ENCODE data around the gene MSL3B.

DNA sequence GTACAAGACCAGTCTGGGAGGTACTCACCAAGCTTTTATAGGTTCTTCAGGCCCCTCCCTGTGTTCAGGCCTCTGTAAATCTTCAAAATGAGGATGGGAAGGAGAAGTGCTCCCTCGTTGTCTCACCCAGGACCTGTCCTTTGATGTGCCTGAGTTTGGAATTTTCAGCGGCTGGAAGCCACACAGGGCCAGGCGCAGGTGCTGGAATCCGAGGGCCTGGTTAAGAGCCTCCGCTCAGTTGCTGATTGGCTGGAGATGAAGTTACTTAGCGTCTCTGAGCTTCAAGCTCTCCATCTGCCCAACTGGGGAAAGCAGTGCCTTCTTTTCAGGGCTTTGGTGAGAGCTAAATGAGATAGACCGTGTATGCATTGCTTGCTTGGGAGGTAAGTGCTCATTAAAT, 43.8 kb downstream of the MSL3B start:
- no peak for TF ChIP-seq ISL1 (CRISPR knock-in tag; IDR thresholded peaks at IDR 0.05)
- TF ChIP-seq ZNF565 (CRISPR knock-in tag; conservative IDR thresholded peaks at IDR 0.05; ENCODE audit: low read depth), result no peak
- TF ChIP-seq, protein P1, sequence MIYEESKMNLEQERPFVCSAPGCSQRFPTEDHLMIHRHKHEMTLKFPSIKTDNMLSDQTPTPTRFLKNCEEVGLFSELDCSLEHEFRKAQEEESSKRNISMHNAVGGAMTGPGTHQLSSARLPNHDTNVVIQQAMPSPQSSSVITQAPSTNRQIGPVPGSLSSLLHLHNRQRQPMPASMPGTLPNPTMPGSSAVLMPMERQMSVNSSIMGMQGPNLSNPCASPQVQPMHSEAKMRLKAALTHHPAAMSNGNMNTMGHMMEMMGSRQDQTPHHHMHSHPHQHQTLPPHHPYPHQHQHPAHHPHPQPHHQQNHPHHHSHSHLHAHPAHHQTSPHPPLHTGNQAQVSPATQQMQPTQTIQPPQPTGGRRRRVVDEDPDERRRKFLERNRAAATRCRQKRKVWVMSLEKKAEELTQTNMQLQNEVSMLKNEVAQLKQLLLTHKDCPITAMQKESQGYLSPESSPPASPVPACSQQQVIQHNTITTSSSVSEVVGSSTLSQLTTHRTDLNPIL (CRISPR knock-in tag; IDR thresholded peaks at IDR 0.05; ENCODE audit: low read depth), result no peak
- TF ChIP-seq SNAI2 (CRISPR knock-in tag; IDR thresholded peaks at IDR 0.05), result no peak
- no peak for TF ChIP-seq ZFP3 (CRISPR knock-in tag; IDR thresholded peaks at IDR 0.05)
- TF ChIP-seq, protein P2, sequence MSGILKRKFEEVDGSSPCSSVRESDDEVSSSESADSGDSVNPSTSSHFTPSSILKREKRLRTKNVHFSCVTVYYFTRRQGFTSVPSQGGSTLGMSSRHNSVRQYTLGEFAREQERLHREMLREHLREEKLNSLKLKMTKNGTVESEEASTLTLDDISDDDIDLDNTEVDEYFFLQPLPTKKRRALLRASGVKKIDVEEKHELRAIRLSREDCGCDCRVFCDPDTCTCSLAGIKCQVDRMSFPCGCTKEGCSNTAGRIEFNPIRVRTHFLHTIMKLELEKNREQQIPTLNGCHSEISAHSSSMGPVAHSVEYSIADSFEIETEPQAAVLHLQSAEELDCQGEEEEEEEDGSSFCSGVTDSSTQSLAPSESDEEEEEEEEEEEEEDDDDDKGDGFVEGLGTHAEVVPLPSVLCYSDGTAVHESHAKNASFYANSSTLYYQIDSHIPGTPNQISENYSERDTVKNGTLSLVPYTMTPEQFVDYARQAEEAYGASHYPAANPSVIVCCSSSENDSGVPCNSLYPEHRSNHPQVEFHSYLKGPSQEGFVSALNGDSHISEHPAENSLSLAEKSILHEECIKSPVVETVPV (CRISPR knock-in tag; IDR thresholded peaks at IDR 0.05), result no peak
- TF ChIP-seq OSR1 (CRISPR knock-in tag; IDR thresholded peaks at IDR 0.05), result no peak
- TF ChIP-seq, protein P3, sequence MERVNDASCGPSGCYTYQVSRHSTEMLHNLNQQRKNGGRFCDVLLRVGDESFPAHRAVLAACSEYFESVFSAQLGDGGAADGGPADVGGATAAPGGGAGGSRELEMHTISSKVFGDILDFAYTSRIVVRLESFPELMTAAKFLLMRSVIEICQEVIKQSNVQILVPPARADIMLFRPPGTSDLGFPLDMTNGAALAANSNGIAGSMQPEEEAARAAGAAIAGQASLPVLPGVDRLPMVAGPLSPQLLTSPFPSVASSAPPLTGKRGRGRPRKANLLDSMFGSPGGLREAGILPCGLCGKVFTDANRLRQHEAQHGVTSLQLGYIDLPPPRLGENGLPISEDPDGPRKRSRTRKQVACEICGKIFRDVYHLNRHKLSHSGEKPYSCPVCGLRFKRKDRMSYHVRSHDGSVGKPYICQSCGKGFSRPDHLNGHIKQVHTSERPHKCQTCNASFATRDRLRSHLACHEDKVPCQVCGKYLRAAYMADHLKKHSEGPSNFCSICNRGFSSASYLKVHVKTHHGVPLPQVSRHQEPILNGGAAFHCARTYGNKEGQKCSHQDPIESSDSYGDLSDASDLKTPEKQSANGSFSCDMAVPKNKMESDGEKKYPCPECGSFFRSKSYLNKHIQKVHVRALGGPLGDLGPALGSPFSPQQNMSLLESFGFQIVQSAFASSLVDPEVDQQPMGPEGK (CRISPR knock-in tag; IDR thresholded peaks at IDR 0.05; ENCODE audit: borderline replicate concordance), result no peak
- no peak for TF ChIP-seq ZNF8 (CRISPR knock-in tag; IDR thresholded peaks at IDR 0.05)
- TF ChIP-seq GLIS3 (CRISPR knock-in tag; IDR thresholded peaks at IDR 0.05), result no peak

Measured in SK-N-SH treated with all-trans-retinoic acid at 6 μM for 48 hours (cell line).